ENCODE measurements around the gene VIPAS39.

- TF ChIP-seq CTCF (IDR thresholded peaks at IDR 0.05) (no peak), POLR2A (IDR thresholded peaks at IDR 0.05) (no peak)
Measured at GRCh38 chr14:77407158-77407557, 50.2 kb downstream of the VIPAS39 start.

Data from body of pancreas (tissue), 4 donors.